GM23338 (cell line): ENCODE data around the gene IRF2BP2. TPM values are rescaled to one million over a fixed set of nuclear protein-coding genes. Genes with fewer than 3 reads are reported as not detected.

Experiments used
- ATAC-seq: fragments of 200-7000 bp; cut with Tn5 transposase; 3 replicates; pipeline ENCODE4 v1.9.1; 2020
- DNase-seq: peaks from one replicate; pipeline ENCODE4 v3.0.0-alpha.2; 2015; ENCODE audit warnings: low spot score
- H2AFZ ChIP-seq: fragments of 200-600 bp; sonication (generic); 2 replicates; pipeline ENCODE4 v1.8.0; 2016; ENCODE audit warnings: antibody characterized with exemption, mild to moderate bottlenecking, moderate library complexity
- H3F3A ChIP-seq: fragments of 200-600 bp; sonication (generic); replicated peaks from 2 replicates; pipeline ENCODE4 v1.8.0; 2017; ENCODE audit warnings: antibody characterized with exemption, mixed run types, low read depth
- H3K27ac ChIP-seq: fragments of 200-600 bp; sonication (generic); 2 replicates; pipeline ENCODE4 v1.6.1; 2016; ENCODE audit warnings: low read depth
- H3K27me3 ChIP-seq: fragments of 200-600 bp; sonication (generic); 2 replicates; pipeline ENCODE4 v1.8.0; 2016; ENCODE audit warnings: mild to moderate bottlenecking, mixed run types, moderate library complexity; ENCODE audit not compliant: insufficient read depth
- H3K36me3 ChIP-seq: fragments of 200-600 bp; sonication (generic); 2 replicates; pipeline ENCODE4 v1.8.0; 2016; ENCODE audit warnings: mild to moderate bottlenecking; ENCODE audit not compliant: insufficient read depth
- H3K4me1 ChIP-seq: fragments of 200-600 bp; sonication (generic); 2 replicates; pipeline ENCODE4 v1.8.0; 2016; ENCODE audit warnings: mild to moderate bottlenecking, moderate library complexity; ENCODE audit not compliant: insufficient read depth
- H3K4me2 ChIP-seq: fragments of 200-600 bp; sonication (generic); 2 replicates; pipeline ENCODE4 v1.7.1; 2017; ENCODE audit warnings: mixed run types
- H3K4me3 ChIP-seq: fragments of 200-600 bp; sonication (generic); 2 replicates; pipeline ENCODE4 v1.6.1; 2016; ENCODE audit warnings: mixed run types
- H3K79me2 ChIP-seq: fragments of 200-600 bp; sonication (generic); replicated peaks from 2 replicates; pipeline ENCODE4 v1.8.0; 2017; ENCODE audit warnings: mild to moderate bottlenecking; ENCODE audit not compliant: insufficient read depth
- H3K9me2 ChIP-seq: fragments of 200-600 bp; sonication (generic); 2 replicates; pipeline ENCODE4 v1.8.0; 2017; ENCODE audit not compliant: insufficient read depth
- H4K20me1 ChIP-seq: fragments of 200-600 bp; sonication (generic); replicated peaks from 2 replicates; pipeline ENCODE4 v1.8.0; 2017; ENCODE audit warnings: mild to moderate bottlenecking; ENCODE audit not compliant: insufficient read depth
- H3K27ac Mint-ChIP-seq: 2 replicates; pipeline ENCODE4 v1.8.0; 2020; ENCODE audit warnings: inconsistent platforms, mild to moderate bottlenecking, moderate library complexity, mixed read lengths
- H3K27me3 Mint-ChIP-seq: 3 replicates; pipeline ENCODE4 v1.8.0; 2022; ENCODE audit warnings: low read depth, mild to moderate bottlenecking, moderate library complexity, mixed read lengths, inconsistent platforms; ENCODE audit not compliant: insufficient read depth, poor library complexity
- H3K36me3 Mint-ChIP-seq: 3 replicates; pipeline ENCODE4 v1.8.0; 2021; ENCODE audit warnings: low read depth, mild to moderate bottlenecking, inconsistent platforms, moderate library complexity, mixed read lengths
- H3K4me1 Mint-ChIP-seq: 3 replicates; pipeline ENCODE4 v1.8.0; 2020; ENCODE audit warnings: mild to moderate bottlenecking, inconsistent platforms, mixed read lengths
- H3K4me3 Mint-ChIP-seq: 3 replicates; pipeline ENCODE4 v1.8.0; 2021; ENCODE audit warnings: moderate library complexity, mild to moderate bottlenecking, inconsistent platforms, mixed read lengths
- H3K9me3 Mint-ChIP-seq: 3 replicates; pipeline ENCODE4 v1.8.0; 2020; ENCODE audit warnings: moderate library complexity, mild to moderate bottlenecking, inconsistent platforms, mixed read lengths
- CREB1 ChIP-seq: fragments of 250-450 bp; sonication (Bioruptor Pico); IDR thresholded peaks from 2 replicates; pipeline ENCODE4 v1.5.0; 2020; ENCODE audit warnings: low read depth, mild to moderate bottlenecking, moderate library complexity
- EZH2 ChIP-seq: fragments of 200-600 bp; sonication (generic); IDR thresholded peaks from one replicate; pipeline ENCODE4 v1.8.0; 2017; ENCODE audit warnings: antibody characterized with exemption, mild to moderate bottlenecking, low read depth; ENCODE audit not compliant: unreplicated experiment
- EZH2phosphoT487 ChIP-seq: fragments of 200-600 bp; sonication (generic); IDR thresholded peaks from one replicate; pipeline ENCODE4 v1.8.1; 2018; ENCODE audit warnings: antibody characterized with exemption; ENCODE audit not compliant: unreplicated experiment
- JUNB ChIP-seq: IDR thresholded peaks from one replicate; pipeline ENCODE4 v1.6.1; 2016; ENCODE audit warnings: antibody characterized with exemption; ENCODE audit not compliant: unreplicated experiment
- NANOG ChIP-seq: IDR thresholded peaks from 2 replicates; pipeline ENCODE4 v1.6.1; 2016; ENCODE audit warnings: antibody characterized with exemption, borderline replicate concordance
- POLR2AphosphoS5 ChIP-seq: IDR thresholded peaks from 2 replicates; pipeline ENCODE4 v1.6.1; 2016; ENCODE audit warnings: antibody characterized with exemption, low read depth
- STAT1 ChIP-seq: IDR thresholded peaks from one replicate; pipeline ENCODE4 v1.6.1; 2016; ENCODE audit warnings: antibody characterized with exemption; ENCODE audit not compliant: unreplicated experiment
- ZNF114 ChIP-seq: fragments of 250-450 bp; sonication (Bioruptor Pico); IDR thresholded peaks from 2 replicates; pipeline ENCODE4 v1.5.0; 2020; ENCODE audit warnings: mild to moderate bottlenecking, moderate library complexity
- ZNF331 ChIP-seq: fragments of 250-450 bp; sonication (Bioruptor Pico); IDR thresholded peaks from 2 replicates; pipeline ENCODE4 v1.5.0; 2020; ENCODE audit warnings: low read depth, mild to moderate bottlenecking, moderate library complexity
- polyA plus RNA-seq: library from polyadenylated mRNA; unstranded; fragments of >200 nt; fragmentation: Nextera tagmentation; extraction: Ambion mirVana; gene quantifications from 2 replicates; pipeline ENCODE4 v1.2.1, GENCODE V29; 2016
- total RNA-seq: library from RNA; depleted of rRNA; stranded (reverse); fragments of >200 nt; shearing (Covaris generic); gene quantifications from 2 replicates; pipeline ENCODE4 v1.2.3, GENCODE V29; 2014
- TF ChIP-seq, protein P1 (sequence below), 2 experiments: fragments of 200-600 bp in 1 of 2; sonication (generic) in 1 of 2; conservative IDR thresholded peaks; 2 replicates each; pipeline versions ENCODE4 v1.5.1 to v1.6.1; 2016 to 2017; ENCODE audit warnings: antibody characterized with exemption in 2 of 2, low read depth in 2 of 2, mild to moderate bottlenecking in 2 of 2, moderate library complexity in 1 of 2
- TF ChIP-seq, protein P2 (sequence below): IDR thresholded peaks from one replicate; pipeline ENCODE4 v1.6.1; 2018; ENCODE audit warnings: antibody characterized with exemption; ENCODE audit not compliant: unreplicated experiment
- TF ChIP-seq, protein P3 (sequence below): fragments of 250-450 bp; sonication (Bioruptor Pico); IDR thresholded peaks from 2 replicates; pipeline ENCODE4 v1.5.0; 2020; ENCODE audit warnings: mild to moderate bottlenecking, moderate library complexity
- TF ChIP-seq, protein P4 (sequence below): IDR thresholded peaks from 2 replicates; pipeline ENCODE4 v1.6.1; 2016; ENCODE audit warnings: antibody characterized with exemption

Gene IRF2BP2
- total and polyA plus RNA-seq, 2 experiments from 2014 or later = 19.4 to 62.4 TPM

DNA sequence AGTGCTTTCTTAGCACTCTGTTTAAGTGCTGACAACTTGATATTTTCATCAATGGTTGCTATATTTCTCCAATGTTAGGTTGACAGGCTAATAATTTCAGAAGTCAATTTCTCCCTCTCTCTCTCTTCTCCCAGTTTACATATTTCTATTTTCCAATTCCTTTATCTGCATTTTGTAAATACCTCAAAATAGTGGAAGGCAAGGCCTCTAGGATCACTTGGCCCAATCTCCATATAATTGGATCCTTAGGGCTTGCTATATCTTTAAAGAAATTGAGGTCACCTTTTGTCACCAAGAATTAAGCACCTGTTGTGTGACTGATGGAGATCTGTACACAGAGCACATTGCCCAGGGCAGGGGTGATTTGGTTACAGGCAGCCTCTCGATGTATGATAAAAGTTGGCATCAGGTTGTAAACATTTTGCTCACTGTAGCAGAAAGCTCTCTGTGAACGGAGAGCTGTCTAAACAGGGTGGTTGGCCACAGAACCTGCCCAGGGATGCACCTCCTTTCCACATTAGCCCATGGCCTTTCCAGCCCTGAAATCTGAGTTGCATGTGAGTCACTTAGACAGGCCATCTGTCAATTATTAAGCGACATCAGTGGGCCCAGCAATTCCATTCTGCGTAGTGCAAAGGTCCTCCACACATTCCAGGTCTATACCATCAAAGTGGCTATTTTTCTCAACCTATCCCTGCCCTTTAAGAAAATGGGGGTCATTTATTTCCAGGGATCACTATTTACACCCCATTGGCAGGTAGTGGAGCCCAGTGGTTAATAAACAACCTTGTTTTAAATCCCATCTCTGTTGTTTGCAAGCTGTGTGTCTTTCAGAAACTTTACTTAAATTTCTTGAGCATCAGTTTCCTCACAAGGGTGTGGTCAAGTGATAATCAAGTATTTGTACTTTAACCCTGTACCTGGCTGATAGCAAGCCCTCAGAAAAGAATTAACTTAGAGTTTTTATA, 29.1 kb upstream of the IRF2BP2 start:
- no peak overlapping the region for H3K27ac Mint-ChIP-seq
- DNase-seq (no peak), ATAC-seq (no peak)
- peaks cover 5% of the 10 kb centered on the region; the same call in 1 of the 3 replicates for H3K4me1 Mint-ChIP-seq
- no peaks in the 10 kb centered on the region for H3K36me3 Mint-ChIP-seq
- H3K27me3 Mint-ChIP-seq = peaks cover 4% of the 10 kb centered on the region
- H4K20me1 ChIP-seq = no peaks in the 10 kb centered on the region; the same call in 1 of the 2 replicates
- H3K4me3 Mint-ChIP-seq = no peak overlapping the region
- peaks cover 3% of the 10 kb centered on the region; the same call in 1 of the 2 replicates for H3K9me2 ChIP-seq
- H3K4me3 ChIP-seq = no peak overlapping the region
- H3K27ac ChIP-seq = no peak overlapping the region
- H3K36me3 ChIP-seq = peaks cover 3% of the 10 kb centered on the region; the same call in 1 of the 2 replicates
- TF ChIP-seq CREB1 (CRISPR knock-in tag) (no peak), JUNB (no peak), ZNF331 (CRISPR knock-in tag) (no peak), ZNF114 (CRISPR knock-in tag) (no peak), EZH2phosphoT487 (no peak), STAT1 (no peak), EZH2 (no peak), POLR2AphosphoS5 (no peak), NANOG (no peak)
- TF ChIP-seq, protein P1, sequence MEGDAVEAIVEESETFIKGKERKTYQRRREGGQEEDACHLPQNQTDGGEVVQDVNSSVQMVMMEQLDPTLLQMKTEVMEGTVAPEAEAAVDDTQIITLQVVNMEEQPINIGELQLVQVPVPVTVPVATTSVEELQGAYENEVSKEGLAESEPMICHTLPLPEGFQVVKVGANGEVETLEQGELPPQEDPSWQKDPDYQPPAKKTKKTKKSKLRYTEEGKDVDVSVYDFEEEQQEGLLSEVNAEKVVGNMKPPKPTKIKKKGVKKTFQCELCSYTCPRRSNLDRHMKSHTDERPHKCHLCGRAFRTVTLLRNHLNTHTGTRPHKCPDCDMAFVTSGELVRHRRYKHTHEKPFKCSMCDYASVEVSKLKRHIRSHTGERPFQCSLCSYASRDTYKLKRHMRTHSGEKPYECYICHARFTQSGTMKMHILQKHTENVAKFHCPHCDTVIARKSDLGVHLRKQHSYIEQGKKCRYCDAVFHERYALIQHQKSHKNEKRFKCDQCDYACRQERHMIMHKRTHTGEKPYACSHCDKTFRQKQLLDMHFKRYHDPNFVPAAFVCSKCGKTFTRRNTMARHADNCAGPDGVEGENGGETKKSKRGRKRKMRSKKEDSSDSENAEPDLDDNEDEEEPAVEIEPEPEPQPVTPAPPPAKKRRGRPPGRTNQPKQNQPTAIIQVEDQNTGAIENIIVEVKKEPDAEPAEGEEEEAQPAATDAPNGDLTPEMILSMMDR (conservative IDR thresholded peaks at IDR 0.05; ENCODE audit: low read depth in 2 of 2) = no peak
- TF ChIP-seq, protein P2, sequence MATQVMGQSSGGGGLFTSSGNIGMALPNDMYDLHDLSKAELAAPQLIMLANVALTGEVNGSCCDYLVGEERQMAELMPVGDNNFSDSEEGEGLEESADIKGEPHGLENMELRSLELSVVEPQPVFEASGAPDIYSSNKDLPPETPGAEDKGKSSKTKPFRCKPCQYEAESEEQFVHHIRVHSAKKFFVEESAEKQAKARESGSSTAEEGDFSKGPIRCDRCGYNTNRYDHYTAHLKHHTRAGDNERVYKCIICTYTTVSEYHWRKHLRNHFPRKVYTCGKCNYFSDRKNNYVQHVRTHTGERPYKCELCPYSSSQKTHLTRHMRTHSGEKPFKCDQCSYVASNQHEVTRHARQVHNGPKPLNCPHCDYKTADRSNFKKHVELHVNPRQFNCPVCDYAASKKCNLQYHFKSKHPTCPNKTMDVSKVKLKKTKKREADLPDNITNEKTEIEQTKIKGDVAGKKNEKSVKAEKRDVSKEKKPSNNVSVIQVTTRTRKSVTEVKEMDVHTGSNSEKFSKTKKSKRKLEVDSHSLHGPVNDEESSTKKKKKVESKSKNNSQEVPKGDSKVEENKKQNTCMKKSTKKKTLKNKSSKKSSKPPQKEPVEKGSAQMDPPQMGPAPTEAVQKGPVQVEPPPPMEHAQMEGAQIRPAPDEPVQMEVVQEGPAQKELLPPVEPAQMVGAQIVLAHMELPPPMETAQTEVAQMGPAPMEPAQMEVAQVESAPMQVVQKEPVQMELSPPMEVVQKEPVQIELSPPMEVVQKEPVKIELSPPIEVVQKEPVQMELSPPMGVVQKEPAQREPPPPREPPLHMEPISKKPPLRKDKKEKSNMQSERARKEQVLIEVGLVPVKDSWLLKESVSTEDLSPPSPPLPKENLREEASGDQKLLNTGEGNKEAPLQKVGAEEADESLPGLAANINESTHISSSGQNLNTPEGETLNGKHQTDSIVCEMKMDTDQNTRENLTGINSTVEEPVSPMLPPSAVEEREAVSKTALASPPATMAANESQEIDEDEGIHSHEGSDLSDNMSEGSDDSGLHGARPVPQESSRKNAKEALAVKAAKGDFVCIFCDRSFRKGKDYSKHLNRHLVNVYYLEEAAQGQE = no peak
- TF ChIP-seq, protein P3, sequence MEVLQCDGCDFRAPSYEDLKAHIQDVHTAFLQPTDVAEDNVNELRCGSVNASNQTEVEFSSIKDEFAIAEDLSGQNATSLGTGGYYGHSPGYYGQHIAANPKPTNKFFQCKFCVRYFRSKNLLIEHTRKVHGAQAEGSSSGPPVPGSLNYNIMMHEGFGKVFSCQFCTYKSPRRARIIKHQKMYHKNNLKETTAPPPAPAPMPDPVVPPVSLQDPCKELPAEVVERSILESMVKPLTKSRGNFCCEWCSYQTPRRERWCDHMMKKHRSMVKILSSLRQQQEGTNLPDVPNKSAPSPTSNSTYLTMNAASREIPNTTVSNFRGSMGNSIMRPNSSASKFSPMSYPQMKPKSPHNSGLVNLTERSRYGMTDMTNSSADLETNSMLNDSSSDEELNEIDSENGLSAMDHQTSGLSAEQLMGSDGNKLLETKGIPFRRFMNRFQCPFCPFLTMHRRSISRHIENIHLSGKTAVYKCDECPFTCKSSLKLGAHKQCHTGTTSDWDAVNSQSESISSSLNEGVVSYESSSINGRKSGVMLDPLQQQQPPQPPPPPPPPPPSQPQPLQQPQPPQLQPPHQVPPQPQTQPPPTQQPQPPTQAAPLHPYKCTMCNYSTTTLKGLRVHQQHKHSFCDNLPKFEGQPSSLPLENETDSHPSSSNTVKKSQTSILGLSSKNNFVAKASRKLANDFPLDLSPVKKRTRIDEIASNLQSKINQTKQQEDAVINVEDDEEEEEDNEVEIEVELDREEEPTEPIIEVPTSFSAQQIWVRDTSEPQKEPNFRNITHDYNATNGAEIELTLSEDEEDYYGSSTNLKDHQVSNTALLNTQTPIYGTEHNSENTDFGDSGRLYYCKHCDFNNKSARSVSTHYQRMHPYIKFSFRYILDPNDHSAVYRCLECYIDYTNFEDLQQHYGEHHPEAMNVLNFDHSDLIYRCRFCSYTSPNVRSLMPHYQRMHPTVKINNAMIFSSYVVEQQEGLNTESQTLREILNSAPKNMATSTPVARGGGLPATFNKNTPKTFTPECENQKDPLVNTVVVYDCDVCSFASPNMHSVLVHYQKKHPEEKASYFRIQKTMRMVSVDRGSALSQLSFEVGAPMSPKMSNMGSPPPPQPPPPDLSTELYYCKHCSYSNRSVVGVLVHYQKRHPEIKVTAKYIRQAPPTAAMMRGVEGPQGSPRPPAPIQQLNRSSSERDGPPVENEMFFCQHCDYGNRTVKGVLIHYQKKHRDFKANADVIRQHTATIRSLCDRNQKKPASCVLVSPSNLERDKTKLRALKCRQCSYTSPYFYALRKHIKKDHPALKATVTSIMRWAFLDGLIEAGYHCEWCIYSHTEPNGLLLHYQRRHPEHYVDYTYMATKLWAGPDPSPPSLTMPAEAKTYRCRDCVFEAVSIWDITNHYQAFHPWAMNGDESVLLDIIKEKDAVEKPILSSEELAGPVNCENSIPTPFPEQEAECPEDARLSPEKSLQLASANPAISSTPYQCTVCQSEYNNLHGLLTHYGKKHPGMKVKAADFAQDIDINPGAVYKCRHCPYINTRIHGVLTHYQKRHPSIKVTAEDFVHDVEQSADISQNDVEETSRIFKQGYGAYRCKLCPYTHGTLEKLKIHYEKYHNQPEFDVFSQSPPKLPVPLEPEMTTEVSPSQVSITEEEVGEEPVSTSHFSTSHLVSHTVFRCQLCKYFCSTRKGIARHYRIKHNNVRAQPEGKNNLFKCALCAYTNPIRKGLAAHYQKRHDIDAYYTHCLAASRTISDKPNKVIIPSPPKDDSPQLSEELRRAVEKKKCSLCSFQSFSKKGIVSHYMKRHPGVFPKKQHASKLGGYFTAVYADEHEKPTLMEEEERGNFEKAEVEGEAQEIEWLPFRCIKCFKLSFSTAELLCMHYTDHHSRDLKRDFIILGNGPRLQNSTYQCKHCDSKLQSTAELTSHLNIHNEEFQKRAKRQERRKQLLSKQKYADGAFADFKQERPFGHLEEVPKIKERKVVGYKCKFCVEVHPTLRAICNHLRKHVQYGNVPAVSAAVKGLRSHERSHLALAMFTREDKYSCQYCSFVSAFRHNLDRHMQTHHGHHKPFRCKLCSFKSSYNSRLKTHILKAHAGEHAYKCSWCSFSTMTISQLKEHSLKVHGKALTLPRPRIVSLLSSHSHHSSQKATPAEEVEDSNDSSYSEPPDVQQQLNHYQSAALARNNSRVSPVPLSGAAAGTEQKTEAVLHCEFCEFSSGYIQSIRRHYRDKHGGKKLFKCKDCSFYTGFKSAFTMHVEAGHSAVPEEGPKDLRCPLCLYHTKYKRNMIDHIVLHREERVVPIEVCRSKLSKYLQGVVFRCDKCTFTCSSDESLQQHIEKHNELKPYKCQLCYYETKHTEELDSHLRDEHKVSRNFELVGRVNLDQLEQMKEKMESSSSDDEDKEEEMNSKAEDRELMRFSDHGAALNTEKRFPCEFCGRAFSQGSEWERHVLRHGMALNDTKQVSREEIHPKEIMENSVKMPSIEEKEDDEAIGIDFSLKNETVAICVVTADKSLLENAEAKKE = no peak
- TF ChIP-seq, protein P4, sequence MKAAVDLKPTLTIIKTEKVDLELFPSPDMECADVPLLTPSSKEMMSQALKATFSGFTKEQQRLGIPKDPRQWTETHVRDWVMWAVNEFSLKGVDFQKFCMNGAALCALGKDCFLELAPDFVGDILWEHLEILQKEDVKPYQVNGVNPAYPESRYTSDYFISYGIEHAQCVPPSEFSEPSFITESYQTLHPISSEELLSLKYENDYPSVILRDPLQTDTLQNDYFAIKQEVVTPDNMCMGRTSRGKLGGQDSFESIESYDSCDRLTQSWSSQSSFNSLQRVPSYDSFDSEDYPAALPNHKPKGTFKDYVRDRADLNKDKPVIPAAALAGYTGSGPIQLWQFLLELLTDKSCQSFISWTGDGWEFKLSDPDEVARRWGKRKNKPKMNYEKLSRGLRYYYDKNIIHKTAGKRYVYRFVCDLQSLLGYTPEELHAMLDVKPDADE = no peak
- no peak overlapping the region; the same call in 1 of the 2 replicates for H2AFZ ChIP-seq
- no peaks in the 10 kb centered on the region for H3K9me3 Mint-ChIP-seq
- no peaks in the 10 kb centered on the region for H3K27me3 ChIP-seq
- no peak overlapping the region for H3K4me2 ChIP-seq
- H3F3A ChIP-seq = no peaks in the 10 kb centered on the region
- H3K79me2 ChIP-seq = no peaks in the 10 kb centered on the region
- no peaks in the 10 kb centered on the region for H3K4me1 ChIP-seq
